Measurements from ENCODE around the gene TMEM95. TPM values are rescaled to one million over a fixed set of nuclear protein-coding genes. Genes with fewer than 3 reads are reported as not detected.

The TMEM95 gene
- total and polyA plus RNA-seq, 2 of the 8 experiments (the other 6 are each of a cell fraction or from before 2014, with no cell fraction given), result not detected

GRCh38 chr17:7314719-7315569 lies 40.0 kb upstream of the TMEM95 start, which contains the start of gene GPS2 (continued):
- TF ChIP-seq CHD7 (IDR thresholded peaks at IDR 0.05; ENCODE audit: insufficient replicate concordance, low read length) (no peak), TBP (IDR thresholded peaks at IDR 0.05; ENCODE audit: low read depth, low read length) (peak; percentile 77; the same call in 1 of the 2 replicates), SIN3A (conservative IDR thresholded peaks at IDR 0.05 in 1 of 2, IDR thresholded peaks at IDR 0.05 in 1 of 2; ENCODE audit: low read depth in 1 of 2, low read length in 2 of 2) (peak; percentile 95), SP2 (IDR thresholded peaks at IDR 0.05; ENCODE audit: low read length) (no peak), PHF8 (conservative IDR thresholded peaks at IDR 0.05; ENCODE audit: low read depth, low read length) (peak; percentile 64), USF2 (IDR thresholded peaks at IDR 0.05; ENCODE audit: low read length) (no peak; the same call in 1 of the 2 replicates), SUZ12 (IDR thresholded peaks at IDR 0.05; ENCODE audit: low read length) (no peak), SIRT6 (IDR thresholded peaks at IDR 0.05; ENCODE audit: low read length) (no peak)

Measured in H1 (cell line).